H1 (cell line): ENCODE results near the gene YWHAB. TPM values are rescaled to one million over a fixed set of nuclear protein-coding genes. Genes with fewer than 3 reads are reported as not detected.

ENCODE experiments used
- ATF2 ChIP-seq: IDR thresholded peaks from 2 replicates; pipeline ENCODE4 v1.6.1; 2012; ENCODE audit warnings: low read length, inconsistent platforms
- BCL11A ChIP-seq, 2 experiments: IDR thresholded peaks; one replicate each; pipeline ENCODE4 v1.6.1; 2011; ENCODE audit warnings: low read depth in 2 of 2, low read length in 2 of 2, mild to moderate bottlenecking in 2 of 2
- GABPA ChIP-seq: IDR thresholded peaks from 2 replicates; pipeline ENCODE4 v1.6.1; 2011; ENCODE audit warnings: mild to moderate bottlenecking, low read length, moderate library complexity, borderline replicate concordance; ENCODE audit not compliant: insufficient read depth
- GTF2F1 ChIP-seq: IDR thresholded peaks from 2 replicates; pipeline ENCODE4 v1.6.1; 2012; ENCODE audit warnings: low read depth, low read length, improper control_type of control experiment, borderline replicate concordance
- HDAC6 ChIP-seq: IDR thresholded peaks from one replicate; pipeline ENCODE4 v1.7.1; 2012; ENCODE audit warnings: low read depth, mild to moderate bottlenecking, inconsistent platforms, low read length, moderate library complexity
- JUN ChIP-seq: IDR thresholded peaks from 2 replicates; pipeline ENCODE4 v1.6.1; 2011; ENCODE audit warnings: low read depth, mild to moderate bottlenecking, improper control_type of control experiment, low read length
- MAX ChIP-seq: IDR thresholded peaks from 2 replicates; pipeline ENCODE4 v1.6.1; 2012; ENCODE audit warnings: inconsistent platforms
- NANOG ChIP-seq: IDR thresholded peaks from 2 replicates; pipeline ENCODE4 v1.6.1; 2011; ENCODE audit warnings: low read length, low read depth, mild to moderate bottlenecking, inconsistent platforms; ENCODE audit not compliant: insufficient read depth, poor library complexity, severe bottlenecking
- NRF1 ChIP-seq: IDR thresholded peaks from 2 replicates; pipeline ENCODE4 v1.6.1; 2011; ENCODE audit warnings: mild to moderate bottlenecking, low read depth, low read length, improper control_type of control experiment
- POLR2AphosphoS5 ChIP-seq: IDR thresholded peaks from 2 replicates; pipeline ENCODE4 v1.6.1; 2011; ENCODE audit warnings: low read depth, low read length
- RAD21 ChIP-seq, 2 experiments: IDR thresholded peaks in 1 of 2; conservative IDR thresholded peaks in 1 of 2; 2 replicates each; pipeline ENCODE4 v1.6.1; 2011; ENCODE audit warnings: low read depth in 2 of 2, low read length in 2 of 2, improper control_type of control experiment in 1 of 2, inconsistent platforms in 1 of 2, mild to moderate bottlenecking in 1 of 2, moderate library complexity in 1 of 2
- RBBP5 ChIP-seq: IDR thresholded peaks from 2 replicates; pipeline ENCODE4 v1.7.1; 2012; ENCODE audit warnings: low read depth, mild to moderate bottlenecking, inconsistent platforms, low read length, moderate library complexity, borderline replicate concordance
- RFX5 ChIP-seq: IDR thresholded peaks from 2 replicates; pipeline ENCODE4 v1.6.1; 2011; ENCODE audit warnings: low read depth, low read length, improper control_type of control experiment, borderline replicate concordance
- RXRA ChIP-seq: IDR thresholded peaks from 2 replicates; pipeline ENCODE4 v1.6.1; 2011; ENCODE audit warnings: low read depth, mild to moderate bottlenecking, low read length, moderate library complexity; ENCODE audit not compliant: insufficient read depth
- SP1 ChIP-seq: IDR thresholded peaks from 2 replicates; pipeline ENCODE4 v1.6.1; 2011; ENCODE audit warnings: low read depth, low read length
- SUZ12 ChIP-seq: fragments of 200-600 bp; sonication (generic); IDR thresholded peaks from 2 replicates; pipeline ENCODE4 v1.6.1; 2012; ENCODE audit warnings: mild to moderate bottlenecking, inconsistent platforms, low read length, moderate library complexity, mixed read lengths
- YY1 ChIP-seq: IDR thresholded peaks from 2 replicates; pipeline ENCODE4 v1.6.1; 2011; ENCODE audit warnings: low read depth, mild to moderate bottlenecking, low read length
- polyA plus RNA-seq, 7 experiments: library from polyadenylated mRNA; depleted of rRNA in 3 of 7; stranded (reverse) in 5 of 7; unstranded in 2 of 7; fragments of >200 nt in 5 of 7; fragments of 200-250 nt in 2 of 7; gene quantifications; 1 replicate in 5 of 7; 2 replicates in 1 of 7; 4 replicates in 1 of 7; pipeline versions ENCODE4 v1.2.1 to v1.2.3, GENCODE V29; 2011 to 2013; ENCODE audit warnings: missing spikeins in 2 of 7, mixed read lengths in 2 of 7
- total RNA-seq: library from RNA; stranded (reverse); fragmentation: NEBNext Ultra II Directional; extraction: Animal tissue kit (Norgen Biotek cat#: 25700); gene quantifications from 2 replicates; pipeline ENCODE4 v1.2.1, GENCODE V29; 2021
- TF ChIP-seq, protein P1 (sequence below), 3 experiments: IDR thresholded peaks; 1 replicate in 2 of 3; 2 replicates in 1 of 3; pipeline versions ENCODE4 v1.5.1 to v1.6.1; 2011; ENCODE audit warnings: low read length in 3 of 3, mild to moderate bottlenecking in 3 of 3, inconsistent platforms in 2 of 3, low read depth in 1 of 3, moderate library complexity in 1 of 3; ENCODE audit not compliant: insufficient read depth in 1 of 3; ENCODE audit errors: control extremely low read depth in 1 of 3

YWHAB gene
- total and polyA plus RNA-seq, 2 of the 8 experiments (the other 6 are each of a cell fraction or from before 2014, with no cell fraction given): 72.9 to 256 TPM

DNA sequence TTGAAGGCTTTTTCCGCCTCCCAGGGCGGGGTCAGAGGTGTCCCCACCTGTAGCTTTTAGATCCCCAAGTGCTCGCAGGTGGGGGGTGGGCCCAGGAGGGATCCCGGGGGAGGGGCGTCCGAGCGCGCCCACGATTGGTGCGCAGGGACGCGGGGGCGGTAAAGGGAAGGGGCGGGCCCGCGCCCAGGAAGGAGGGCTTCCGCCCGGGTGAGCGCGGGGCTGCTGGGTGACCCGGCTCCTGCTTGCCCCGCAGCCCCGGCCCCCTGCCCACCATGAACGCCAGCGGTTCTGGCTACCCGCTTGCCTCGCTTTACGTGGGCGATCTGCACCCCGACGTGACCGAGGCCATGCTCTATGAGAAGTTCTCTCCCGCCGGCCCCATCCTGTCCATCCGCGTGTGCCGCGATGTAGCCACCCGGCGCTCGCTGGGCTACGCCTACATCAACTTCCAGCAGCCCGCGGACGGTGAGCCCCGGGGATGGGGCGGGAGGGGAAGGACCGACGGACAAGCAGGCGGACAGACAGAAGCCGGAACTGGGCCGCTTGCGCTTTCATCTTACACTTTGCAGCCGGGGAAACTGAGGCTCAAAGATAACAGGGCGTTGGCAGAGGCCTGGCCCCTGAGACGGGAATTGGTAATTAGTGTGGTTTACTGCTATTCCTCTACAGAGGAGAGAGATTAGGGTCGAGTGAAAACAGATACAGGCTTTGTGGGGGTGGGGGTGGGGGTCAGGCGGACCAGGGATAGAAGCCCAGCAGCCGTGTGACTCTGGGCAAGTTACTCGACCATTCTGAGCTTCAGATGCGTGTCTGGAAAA lies 24.6 kb downstream of the YWHAB start, which contains the start of gene PABPC1L (continued):
- TF ChIP-seq ATF2 (no peak), JUN (no peak), HDAC6 (no peak), MAX (peak; percentile 49), GABPA (no peak), RBBP5 (no peak), GTF2F1 (no peak), RXRA (no peak), YY1 (no peak), POLR2AphosphoS5 (0 out of 2 replicates have a peak, but pooled peaks have one; percentile 54), NANOG (no peak), SUZ12 (no peak), RFX5 (no peak), SP1 (no peak), NRF1 (no peak), BCL11A (IDR thresholded peaks at IDR 0.05; ENCODE audit: low read depth in 2 of 2, low read length in 2 of 2) (no peak), RAD21 (IDR thresholded peaks at IDR 0.05 in 1 of 2, conservative IDR thresholded peaks at IDR 0.05 in 1 of 2; ENCODE audit: low read depth in 2 of 2, low read length in 2 of 2) (no peak)
- TF ChIP-seq, protein P1, sequence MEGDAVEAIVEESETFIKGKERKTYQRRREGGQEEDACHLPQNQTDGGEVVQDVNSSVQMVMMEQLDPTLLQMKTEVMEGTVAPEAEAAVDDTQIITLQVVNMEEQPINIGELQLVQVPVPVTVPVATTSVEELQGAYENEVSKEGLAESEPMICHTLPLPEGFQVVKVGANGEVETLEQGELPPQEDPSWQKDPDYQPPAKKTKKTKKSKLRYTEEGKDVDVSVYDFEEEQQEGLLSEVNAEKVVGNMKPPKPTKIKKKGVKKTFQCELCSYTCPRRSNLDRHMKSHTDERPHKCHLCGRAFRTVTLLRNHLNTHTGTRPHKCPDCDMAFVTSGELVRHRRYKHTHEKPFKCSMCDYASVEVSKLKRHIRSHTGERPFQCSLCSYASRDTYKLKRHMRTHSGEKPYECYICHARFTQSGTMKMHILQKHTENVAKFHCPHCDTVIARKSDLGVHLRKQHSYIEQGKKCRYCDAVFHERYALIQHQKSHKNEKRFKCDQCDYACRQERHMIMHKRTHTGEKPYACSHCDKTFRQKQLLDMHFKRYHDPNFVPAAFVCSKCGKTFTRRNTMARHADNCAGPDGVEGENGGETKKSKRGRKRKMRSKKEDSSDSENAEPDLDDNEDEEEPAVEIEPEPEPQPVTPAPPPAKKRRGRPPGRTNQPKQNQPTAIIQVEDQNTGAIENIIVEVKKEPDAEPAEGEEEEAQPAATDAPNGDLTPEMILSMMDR (IDR thresholded peaks at IDR 0.05; ENCODE audit: control extremely low read depth in 1 of 3, insufficient read depth in 1 of 3, low read depth in 1 of 3, low read length in 3 of 3): no peak
